SJCRH30 (cell line): ENCODE data around the gene PLAGL1. TPM values are rescaled to one million over a fixed set of nuclear protein-coding genes. Genes with fewer than 3 reads are reported as not detected.

Experiments used
- DNase-seq, 2 experiments: peaks; one replicate each; pipeline ENCODE4 v3.0.0-alpha.2; 2015 to 2020
- H3K27ac ChIP-seq: fragments of 250-450 bp; sonication (Bioruptor Pico); 2 replicates; pipeline ENCODE4 v1.5.1; 2020; ENCODE audit warnings: mild to moderate bottlenecking, moderate library complexity
- H3K27me3 ChIP-seq: fragments of 250-450 bp; sonication (Bioruptor Pico); 2 replicates; pipeline ENCODE4 v1.5.1; 2020; ENCODE audit warnings: mild to moderate bottlenecking, moderate library complexity
- H3K36me3 ChIP-seq: fragments of 250-450 bp; sonication (Bioruptor Pico); 2 replicates; pipeline ENCODE4 v1.5.1; 2020; ENCODE audit warnings: mild to moderate bottlenecking, moderate library complexity
- H3K4me1 ChIP-seq: fragments of 250-450 bp; sonication (Bioruptor Pico); 2 replicates; pipeline ENCODE4 v1.5.1; 2020; ENCODE audit warnings: mild to moderate bottlenecking, moderate library complexity
- H3K4me3 ChIP-seq: fragments of 250-450 bp; sonication (Bioruptor Pico); 2 replicates; pipeline ENCODE4 v1.5.1; 2020; ENCODE audit warnings: mild to moderate bottlenecking, moderate library complexity
- H3K9me3 ChIP-seq: fragments of 250-450 bp; sonication (Bioruptor Pico); replicated peaks from 2 replicates; pipeline ENCODE4 v1.5.1; 2020; ENCODE audit warnings: mild to moderate bottlenecking, moderate library complexity
- total RNA-seq: library from RNA; depleted of rRNA; stranded (reverse); fragments of >200 nt; shearing (Covaris generic); gene quantifications from 2 replicates; pipeline ENCODE4 v1.2.3, GENCODE V29; 2014

PLAGL1 gene
- total RNA-seq, 1 experiment from 2014 or later = 77.2 TPM

DNA sequence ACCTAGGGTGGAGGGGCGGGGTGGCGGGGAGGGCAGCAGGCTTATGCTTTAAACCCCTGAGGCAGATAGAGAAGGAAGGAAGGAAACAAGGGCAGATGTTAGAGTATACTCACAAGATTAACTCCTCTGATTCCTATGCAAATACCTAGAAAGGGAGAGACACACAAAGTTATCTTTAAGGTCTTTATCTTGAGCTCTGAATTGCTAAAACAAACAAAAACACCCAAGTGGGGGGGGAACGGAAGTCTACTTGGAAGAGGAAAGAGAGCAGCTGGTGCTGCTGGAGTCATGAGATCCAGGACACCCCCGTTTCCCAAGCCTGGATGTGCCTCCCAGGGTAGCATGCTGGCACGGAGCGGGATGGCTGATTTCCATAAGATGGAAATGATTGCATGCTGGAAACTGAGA lies 43.4 kb downstream of the PLAGL1 start:
- H3K36me3 ChIP-seq = peaks cover 12% of the 10 kb centered on the region
- no peaks in the 10 kb centered on the region for H3K9me3 ChIP-seq
- no peaks in the 10 kb centered on the region for H3K27me3 ChIP-seq
- DNase-seq = no peak
- H3K4me1 ChIP-seq = peaks cover 33% of the 10 kb centered on the region
- no peak overlapping the region for H3K4me3 ChIP-seq
- no peak overlapping the region for H3K27ac ChIP-seq

DNA sequence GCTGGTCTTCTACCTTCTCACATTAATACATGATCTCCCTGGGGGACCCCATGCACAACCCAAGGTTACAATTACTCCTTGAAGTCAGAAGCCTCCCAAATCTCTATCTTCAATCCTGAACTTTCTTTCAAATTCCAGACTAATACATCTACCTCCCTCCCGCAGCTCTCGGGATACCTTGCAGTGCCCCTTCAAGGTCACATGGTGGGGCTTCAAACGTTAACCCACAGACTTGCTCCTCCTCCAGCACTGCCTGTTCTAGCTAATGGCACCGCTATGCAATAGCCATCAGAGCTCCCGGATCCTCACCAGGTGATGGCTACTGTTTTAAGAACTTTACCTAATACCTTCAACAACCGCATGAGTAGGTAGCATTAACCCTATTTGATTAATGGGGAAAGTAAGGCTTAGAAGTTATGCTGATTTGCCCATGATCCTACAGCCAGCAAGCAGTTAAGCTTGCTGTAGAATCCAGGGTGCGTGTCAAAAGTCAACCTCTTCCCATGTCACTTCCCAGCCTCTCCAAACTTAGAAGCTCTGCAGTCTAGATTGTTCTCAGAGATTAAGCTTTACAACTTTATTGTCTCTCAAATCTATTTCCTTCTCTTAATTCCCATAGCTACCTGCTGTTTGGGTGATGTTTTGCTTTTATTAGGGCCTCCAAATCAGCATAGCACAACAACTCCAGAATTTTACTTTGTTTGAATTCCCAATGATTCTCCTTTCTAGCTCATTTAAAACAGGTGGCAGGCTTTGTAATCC lies 44.7 kb downstream of the PLAGL1 start:
- Histone ChIP-seq H3K4me1 (peaks cover 47% of the 10 kb centered on the region), H3K27ac (no peak overlapping the region)

DNA sequence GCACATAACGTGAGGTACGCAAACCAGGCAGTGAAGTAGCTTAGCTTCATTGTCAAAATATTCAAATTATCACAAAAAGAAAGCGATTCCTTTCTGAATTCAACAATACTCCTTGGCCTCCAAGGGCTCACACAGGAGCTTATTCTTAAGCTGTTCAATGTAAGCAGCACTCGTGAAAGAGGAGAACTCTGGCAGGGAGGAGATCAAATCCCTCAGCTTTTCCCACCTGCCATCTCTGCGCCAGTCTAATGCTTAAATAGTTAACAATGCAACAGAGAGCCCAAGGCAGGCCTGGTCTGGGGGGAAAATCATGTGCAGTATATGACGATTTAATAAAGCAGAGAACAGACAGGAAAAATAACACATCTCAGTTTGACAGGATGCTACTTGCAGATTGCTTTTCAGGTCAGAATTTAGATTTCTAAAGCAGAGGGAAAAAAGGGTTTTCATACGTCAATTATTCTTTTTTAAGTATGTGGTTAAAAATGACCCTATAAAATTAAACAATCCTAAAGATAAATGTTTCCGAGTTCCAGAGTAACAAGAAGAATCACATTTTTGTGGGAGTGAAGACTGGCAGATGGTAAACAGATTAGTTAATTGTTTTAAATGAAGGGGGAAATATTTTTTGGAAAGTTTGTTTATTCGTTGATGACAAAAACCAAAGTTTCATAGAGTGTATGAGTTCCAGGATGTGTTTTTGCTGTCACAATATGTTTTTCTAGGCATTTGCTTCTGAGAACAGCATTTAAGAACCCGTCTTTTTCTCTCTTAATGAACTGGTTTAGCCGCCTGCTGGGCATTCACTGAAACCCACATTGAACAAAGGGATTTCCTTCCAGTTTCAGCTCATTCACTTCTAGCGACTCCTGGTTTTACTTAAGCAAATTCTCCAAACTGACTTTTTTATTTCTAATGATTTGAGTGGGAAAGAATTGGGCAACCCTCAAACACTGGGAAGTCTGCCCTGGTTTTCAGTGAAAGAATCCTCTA lies 45.9 kb downstream of the PLAGL1 start:
- H3K36me3 ChIP-seq = peaks cover 9% of the 10 kb centered on the region
- no peaks in the 10 kb centered on the region for H3K9me3 ChIP-seq
- no peak overlapping the region for H3K4me3 ChIP-seq
- peaks cover 52% of the 10 kb centered on the region for H3K4me1 ChIP-seq
- DNase-seq = peak; percentile 45 to 82
- H3K27me3 ChIP-seq = no peaks in the 10 kb centered on the region
- peak overlapping the region; percentile 2; the same call in 1 of the 2 replicates for H3K27ac ChIP-seq

More for the DNA sequence above, 44.7 kb downstream of the PLAGL1 start:
- Histone ChIP-seq H3K4me3 (no peak overlapping the region), H3K9me3 (no peaks in the 10 kb centered on the region), H3K36me3 (peaks cover 15% of the 10 kb centered on the region), H3K27me3 (no peaks in the 10 kb centered on the region)
- no peak for DNase-seq

DNA sequence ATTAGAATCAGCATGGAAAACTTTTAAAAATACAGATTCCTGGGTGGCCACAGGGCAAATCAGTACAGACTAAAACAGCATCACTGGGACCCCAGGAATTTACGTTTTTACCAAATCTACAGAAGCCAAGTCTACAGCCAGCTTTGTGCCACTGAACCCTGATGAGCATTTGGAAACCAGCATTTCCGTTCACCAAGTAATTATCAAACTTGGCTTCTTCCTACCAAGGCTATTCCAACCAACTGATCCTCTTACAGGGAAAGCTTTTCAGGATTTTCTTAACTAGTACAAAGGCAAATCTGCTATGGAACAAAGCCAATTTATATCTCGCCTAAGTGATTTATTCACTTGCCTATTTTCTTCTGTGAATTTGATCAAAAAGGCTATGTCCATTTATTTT lies 47.0 kb downstream of the PLAGL1 start:
- Histone ChIP-seq H3K27ac (no peak overlapping the region), H3K4me3 (no peak overlapping the region), H3K4me1 (peaks cover 49% of the 10 kb centered on the region), H3K9me3 (no peaks in the 10 kb centered on the region), H3K36me3 (peaks cover 4% of the 10 kb centered on the region; the same call in 1 of the 2 replicates), H3K27me3 (no peaks in the 10 kb centered on the region)
- no peak for DNase-seq

DNA sequence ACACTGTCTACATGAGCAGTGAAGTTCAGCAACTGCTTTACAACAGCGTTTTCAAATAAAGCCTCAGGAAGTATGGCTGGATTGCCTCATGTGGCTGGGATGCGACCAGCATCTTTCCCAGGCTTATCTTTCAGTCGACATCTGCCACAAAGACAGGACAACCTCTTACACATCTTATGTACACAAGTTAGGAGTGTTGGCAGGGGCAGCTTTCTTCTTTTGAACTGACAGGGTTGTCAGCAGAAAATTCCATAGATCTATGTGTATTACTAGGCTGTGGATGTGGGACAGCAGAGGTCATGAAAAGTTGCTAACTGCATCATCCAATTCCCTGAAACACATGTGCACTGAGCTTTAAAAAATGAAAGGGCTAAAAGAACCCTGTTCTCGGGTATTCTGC lies 48.1 kb downstream of the PLAGL1 start:
- Histone ChIP-seq H3K27ac (peak overlapping the region; percentile 53), H3K9me3 (no peaks in the 10 kb centered on the region), H3K27me3 (no peaks in the 10 kb centered on the region), H3K36me3 (peaks cover 2% of the 10 kb centered on the region; the same call in 1 of the 2 replicates), H3K4me1 (peaks cover 43% of the 10 kb centered on the region), H3K4me3 (no peak overlapping the region)
- DNase-seq = peak in 1 of 2 experiments; percentile 51

DNA sequence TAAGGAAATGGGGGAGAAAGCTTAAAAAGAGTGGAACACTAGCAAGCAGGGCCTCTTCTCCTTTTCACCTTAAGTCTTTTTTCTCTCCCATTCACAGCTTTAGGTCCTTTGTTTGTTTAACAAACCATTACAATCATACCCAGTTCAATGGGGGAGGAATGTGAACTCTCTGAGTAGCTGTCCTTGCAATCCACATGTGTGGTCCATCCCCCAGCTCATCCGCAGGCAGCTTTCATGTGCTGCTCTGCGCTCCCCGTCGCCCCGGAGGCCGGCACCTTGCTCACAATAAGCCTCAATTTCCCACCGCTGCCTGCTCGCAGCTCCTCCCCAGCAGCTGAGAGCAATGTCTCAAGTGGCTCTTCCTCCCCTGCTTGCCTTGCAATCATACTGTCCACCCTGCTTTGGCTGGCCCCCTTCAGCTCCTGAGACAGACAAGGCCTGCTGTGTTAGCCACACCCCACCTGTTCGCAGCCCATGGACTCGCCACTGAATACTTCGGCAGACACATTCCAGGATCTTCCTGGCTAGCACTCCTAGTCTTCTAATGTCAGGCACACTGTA lies 49.1 kb downstream of the PLAGL1 start:
- peak overlapping the region; percentile 5; the same call in 1 of the 2 replicates for H3K4me3 ChIP-seq
- peak; percentile 89 to 93 for DNase-seq
- H3K27ac ChIP-seq = peak overlapping the region; percentile 53
- H3K9me3 ChIP-seq = no peaks in the 10 kb centered on the region
- H3K4me1 ChIP-seq = peaks cover 43% of the 10 kb centered on the region
- H3K36me3 ChIP-seq = peaks cover 2% of the 10 kb centered on the region; the same call in 1 of the 2 replicates
- no peaks in the 10 kb centered on the region for H3K27me3 ChIP-seq

DNA sequence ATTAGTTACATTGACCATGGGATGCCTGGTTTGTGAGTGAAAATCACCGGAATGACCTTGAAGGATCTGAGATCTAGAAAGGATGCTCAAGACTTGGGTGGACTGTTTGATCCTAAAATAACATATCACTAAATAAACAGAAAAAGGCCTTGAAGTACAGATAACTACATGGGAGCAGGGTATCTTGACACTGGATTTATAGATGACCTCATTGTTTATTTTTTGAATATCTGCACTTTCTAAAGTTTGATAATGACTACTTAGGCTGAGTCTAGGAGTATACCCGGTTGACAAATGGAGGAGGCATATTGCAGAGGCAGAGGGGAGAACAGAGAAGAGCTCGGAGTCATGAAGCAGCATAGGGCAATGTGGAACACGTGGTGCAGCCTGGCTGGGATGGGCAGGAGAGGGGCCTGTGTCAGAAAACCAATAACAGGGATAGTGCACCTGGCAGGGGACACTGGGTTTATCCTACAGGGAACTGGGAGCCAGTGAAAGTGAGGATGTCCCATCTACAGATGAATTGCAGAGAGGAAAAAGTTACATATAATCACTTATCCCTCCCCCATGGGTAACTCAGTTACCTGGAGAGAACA lies 50.3 kb downstream of the PLAGL1 start:
- Histone ChIP-seq H3K27ac (no peak overlapping the region), H3K9me3 (no peaks in the 10 kb centered on the region), H3K4me1 (peaks cover 33% of the 10 kb centered on the region), H3K4me3 (no peak overlapping the region), H3K27me3 (no peaks in the 10 kb centered on the region), H3K36me3 (peaks cover 2% of the 10 kb centered on the region; the same call in 1 of the 2 replicates)
- DNase-seq = no peak

DNA sequence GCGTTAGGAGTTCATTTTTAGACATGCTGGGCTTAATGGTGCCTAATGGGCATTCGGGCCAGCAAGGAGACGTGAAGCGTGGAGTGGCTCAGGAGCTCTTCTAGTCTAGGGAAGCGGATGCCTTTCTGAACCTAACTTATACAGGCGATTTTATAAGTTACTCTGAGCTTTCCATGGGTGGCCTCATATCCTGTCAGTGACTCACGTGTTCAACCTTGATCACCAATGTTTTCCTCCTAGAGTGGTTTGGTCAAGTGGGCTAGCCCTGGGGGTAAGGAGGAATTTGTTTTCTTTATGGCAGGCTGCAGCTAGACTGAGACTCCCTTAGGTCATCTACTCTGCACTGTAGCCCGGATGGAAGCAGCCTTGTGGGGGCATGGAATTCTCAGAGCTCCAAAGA lies 52.1 kb downstream of the PLAGL1 start:
- peaks cover 22% of the 10 kb centered on the region for H3K4me1 ChIP-seq
- DNase-seq = no peak
- no peaks in the 10 kb centered on the region for H3K9me3 ChIP-seq
- H3K27me3 ChIP-seq = no peaks in the 10 kb centered on the region
- H3K36me3 ChIP-seq = peaks cover 2% of the 10 kb centered on the region; the same call in 1 of the 2 replicates
- no peak overlapping the region for H3K4me3 ChIP-seq
- no peak overlapping the region for H3K27ac ChIP-seq

DNA sequence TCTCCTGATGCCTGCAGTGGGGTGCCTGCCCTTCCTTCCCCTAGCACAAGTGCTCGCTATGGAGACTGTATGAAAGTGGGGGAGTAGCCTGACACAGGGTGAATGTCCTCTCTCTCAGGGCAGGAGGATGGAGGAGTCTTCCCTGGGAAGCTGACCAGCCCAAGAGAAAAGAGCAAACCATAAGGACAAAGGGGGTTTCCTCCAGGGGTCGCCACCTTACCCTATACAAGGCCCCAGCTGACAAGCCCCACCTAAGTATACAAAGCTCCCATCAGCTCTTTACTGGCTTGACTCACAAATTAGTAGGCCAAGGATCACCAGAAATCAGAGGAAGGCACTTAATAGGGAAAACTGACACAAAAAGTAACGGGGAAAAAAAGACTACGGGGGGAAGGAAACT lies 54.1 kb downstream of the PLAGL1 start:
- Histone ChIP-seq H3K27ac (no peak overlapping the region), H3K36me3 (no peaks in the 10 kb centered on the region; the same call in 1 of the 2 replicates), H3K27me3 (no peaks in the 10 kb centered on the region), H3K9me3 (no peaks in the 10 kb centered on the region), H3K4me3 (no peak overlapping the region), H3K4me1 (peaks cover 11% of the 10 kb centered on the region)
- no peak for DNase-seq

DNA sequence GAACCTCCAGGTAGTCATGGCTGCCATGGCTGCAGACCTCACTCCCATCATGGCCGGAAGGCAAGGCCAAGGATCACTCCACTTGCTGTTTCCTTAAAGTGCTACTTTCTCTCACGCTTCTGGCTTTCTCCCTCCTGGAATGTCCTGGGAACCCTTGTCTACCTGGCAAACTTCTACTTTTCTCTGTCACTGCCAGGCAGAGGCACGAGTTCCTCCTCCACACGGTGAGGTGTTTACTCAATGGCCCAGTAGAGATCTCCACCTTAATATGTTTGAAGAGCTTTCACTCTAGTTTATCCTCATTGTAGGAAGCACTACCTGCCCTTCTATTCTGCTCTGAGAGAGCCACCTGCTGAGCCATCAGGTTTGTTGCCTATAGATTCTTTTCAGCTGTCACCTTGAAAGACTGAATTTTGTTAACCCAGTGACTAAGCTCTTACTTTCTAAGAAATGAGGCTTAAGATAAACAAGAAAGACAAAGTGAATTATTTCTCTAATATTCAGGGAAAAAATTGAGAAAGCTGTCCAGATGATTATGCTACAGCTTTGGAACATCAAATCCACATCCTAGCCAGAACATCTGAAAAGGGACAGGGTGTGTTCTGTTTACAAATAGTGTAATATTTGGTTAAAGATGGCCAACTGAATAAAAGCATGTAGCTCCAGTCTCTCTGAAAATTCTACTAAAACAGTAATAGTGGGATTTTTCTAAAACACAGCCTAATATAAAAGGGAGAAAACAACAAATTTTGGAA lies 54.9 kb downstream of the PLAGL1 start:
- DNase-seq = no peak
- Histone ChIP-seq H3K4me1 (peaks cover 3% of the 10 kb centered on the region; the same call in 1 of the 2 replicates), H3K9me3 (no peaks in the 10 kb centered on the region), H3K4me3 (no peak overlapping the region), H3K27me3 (no peaks in the 10 kb centered on the region), H3K27ac (no peak overlapping the region), H3K36me3 (peaks cover 3% of the 10 kb centered on the region; the same call in 1 of the 2 replicates)

DNA sequence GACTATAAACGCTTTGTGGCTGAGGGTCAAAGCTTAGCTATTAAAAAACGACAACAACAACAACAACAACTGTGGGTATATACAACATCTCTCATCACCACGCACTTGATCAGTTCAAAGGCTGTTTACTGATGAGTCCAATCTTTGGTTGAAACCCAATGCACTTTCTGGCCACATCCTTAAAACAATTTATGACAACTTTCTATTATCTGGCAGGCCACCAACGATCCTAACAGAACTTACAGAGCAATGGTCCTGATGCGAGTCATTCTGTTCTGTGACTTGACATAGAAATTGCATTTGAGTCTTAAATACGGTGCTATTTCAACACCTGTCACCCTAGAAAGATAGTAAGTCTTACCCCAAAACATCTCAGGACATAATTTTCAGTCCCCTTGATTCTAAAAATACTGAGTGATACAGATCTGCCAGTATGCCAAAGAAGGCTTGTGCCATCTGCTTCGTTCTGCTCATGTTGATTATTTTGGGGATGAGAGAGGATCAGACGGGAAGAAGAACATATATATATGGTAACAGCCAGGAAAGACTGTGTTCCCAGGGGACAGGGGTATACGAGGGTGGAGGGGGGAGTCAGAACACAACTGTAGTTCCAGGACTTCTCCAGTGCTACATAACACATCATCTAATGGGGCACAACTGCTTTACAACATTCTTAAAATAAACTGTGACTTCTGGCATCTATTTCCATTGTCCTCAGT lies 55.8 kb downstream of the PLAGL1 start:
- Histone ChIP-seq H3K27ac (no peak overlapping the region), H3K27me3 (no peaks in the 10 kb centered on the region), H3K4me3 (no peak overlapping the region), H3K9me3 (no peaks in the 10 kb centered on the region; the same call in 1 of the 2 replicates), H3K36me3 (peaks cover 11% of the 10 kb centered on the region), H3K4me1 (no peaks in the 10 kb centered on the region; the same call in 1 of the 2 replicates)
- DNase-seq = no peak

DNA sequence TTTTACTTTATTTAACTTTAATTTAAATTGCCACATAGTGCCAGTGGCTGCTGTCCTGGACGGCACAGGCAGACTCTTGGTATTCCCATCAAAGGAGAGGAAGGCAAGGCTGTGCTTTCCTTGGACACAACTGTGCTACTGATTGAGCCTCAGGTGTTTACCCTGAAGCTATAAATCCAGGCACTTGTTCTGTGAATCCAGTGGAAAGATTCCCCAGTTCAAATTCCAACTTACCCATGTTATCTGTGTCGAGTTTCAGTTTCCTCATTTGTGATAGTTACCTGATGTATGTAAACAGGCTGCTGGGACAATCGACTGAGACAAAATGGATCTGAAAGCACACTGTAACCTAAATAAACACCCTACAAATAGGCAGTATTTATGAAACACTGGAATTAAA lies 57.2 kb downstream of the PLAGL1 start:
- H3K36me3 ChIP-seq = peaks cover 14% of the 10 kb centered on the region
- no peak for DNase-seq

DNA sequence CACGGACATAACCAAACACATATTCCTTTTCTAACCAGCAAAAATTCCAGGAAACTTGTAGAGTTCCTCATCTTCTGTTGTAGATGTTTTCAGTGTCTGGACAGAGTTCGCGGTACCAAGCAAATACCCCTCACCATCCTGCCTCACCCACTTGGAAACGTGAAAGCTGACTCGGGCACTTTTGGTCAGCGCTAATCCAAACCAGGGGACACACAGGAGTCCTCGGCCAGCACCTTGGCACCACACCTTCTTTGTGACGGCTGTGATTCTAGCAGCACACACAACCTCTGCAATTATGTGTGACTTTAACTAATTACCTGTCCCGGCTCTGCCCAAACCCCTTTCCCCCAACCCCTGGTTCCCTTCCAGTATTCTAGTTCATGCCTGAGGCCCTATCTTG lies 58.1 kb downstream of the PLAGL1 start:
- no peak for DNase-seq
- H3K27ac ChIP-seq = no peak overlapping the region
- peaks cover 14% of the 10 kb centered on the region for H3K36me3 ChIP-seq

More for the DNA sequence above, 57.2 kb downstream of the PLAGL1 start:
- H3K27ac ChIP-seq = no peak overlapping the region
- no peaks in the 10 kb centered on the region for H3K4me1 ChIP-seq
- H3K9me3 ChIP-seq = no peaks in the 10 kb centered on the region; the same call in 1 of the 2 replicates
- no peak overlapping the region for H3K4me3 ChIP-seq
- H3K27me3 ChIP-seq = no peaks in the 10 kb centered on the region

More for the DNA sequence above, 58.1 kb downstream of the PLAGL1 start:
- no peak overlapping the region for H3K4me3 ChIP-seq
- H3K4me1 ChIP-seq = no peaks in the 10 kb centered on the region
- no peaks in the 10 kb centered on the region; the same call in 1 of the 2 replicates for H3K9me3 ChIP-seq
- no peaks in the 10 kb centered on the region for H3K27me3 ChIP-seq
